Measurements from ENCODE around the gene LPP.

Gene LPP

GRCh38 chr3:188338086-188338485, 184.1 kb downstream of the LPP start:
- DNase-seq, result no peak

- DNase-seq, result no peak
Measured at GRCh38 chr3:188339410-188340295, 185.7 kb downstream of the LPP start.

GRCh38 chr3:188341501-188341900, 187.5 kb downstream of the LPP start:
- no peak for DNase-seq

- DNase-seq, result no peak
Measured at GRCh38 chr3:188342991-188343732, 189.2 kb downstream of the LPP start.

GRCh38 chr3:188343894-188344293, 189.9 kb downstream of the LPP start:
- no peak for DNase-seq

GRCh38 chr3:188345223-188345622, 191.3 kb downstream of the LPP start:
- DNase-seq, result no peak

GRCh38 chr3:188348435-188349244, 194.7 kb downstream of the LPP start:
- DNase-seq, result no peak

GRCh38 chr3:188349351-188349901, 195.5 kb downstream of the LPP start:
- DNase-seq, result no peak

- no peak for DNase-seq
Measured at GRCh38 chr3:188349933-188350332, 196.0 kb downstream of the LPP start.

- no peak for DNase-seq
Measured at GRCh38 chr3:188350961-188351360, 197.0 kb downstream of the LPP start.

- DNase-seq, result no peak
Measured at GRCh38 chr3:188351648-188352047, 197.7 kb downstream of the LPP start.

GRCh38 chr3:188352196-188352927, 198.4 kb downstream of the LPP start:
- peak; percentile 50 for DNase-seq

- DNase-seq, result no peak
Measured at GRCh38 chr3:188353426-188353825, 199.5 kb downstream of the LPP start.

- no peak for DNase-seq
Measured at GRCh38 chr3:188358787-188359493, 205.0 kb downstream of the LPP start.

- no peak for DNase-seq
Measured at GRCh38 chr3:188360364-188360881, 206.5 kb downstream of the LPP start.

- DNase-seq, result no peak
Measured at GRCh38 chr3:188361888-188362287, 207.9 kb downstream of the LPP start.

- DNase-seq, result no peak
Measured at GRCh38 chr3:188362405-188362831, 208.5 kb downstream of the LPP start.

GRCh38 chr3:188365184-188365583, 211.2 kb downstream of the LPP start:
- DNase-seq, result no peak

- no peak for DNase-seq
Measured at GRCh38 chr3:188365988-188366698, 212.2 kb downstream of the LPP start.

- no peak for DNase-seq
Measured at GRCh38 chr3:188367678-188368077, 213.7 kb downstream of the LPP start.

- DNase-seq, result no peak
Measured at GRCh38 chr3:188369526-188369925, 215.6 kb downstream of the LPP start.
